DMS53 treated with DMSO at 0.1 percent for 48 hours (cell line): ENCODE data around the gene OCLN.
"Not testable (repeated sequence)": the region's sequence is repeated elsewhere in the genome, so short reads cannot be mapped to it uniquely, and the experiment has no call there.

Experiments
- DNase-seq: peaks from one replicate; lab custom pipeline; 2025; ENCODE audit not compliant: unreplicated experiment; lab: John Stamatoyannopoulos, UW

Gene OCLN

GRCh38 chr5:69527128-69527770 is 34.7 kb downstream of the OCLN start:
- no peak for DNase-seq

GRCh38 chr5:69528035-69528434 is 35.4 kb downstream of the OCLN start:
- DNase-seq, result peak; percentile 63

GRCh38 chr5:69528609-69529008 is 36.0 kb downstream of the OCLN start:
- DNase-seq, result no peak

- no peak for DNase-seq
Measured at GRCh38 chr5:69530561-69531405, 38.2 kb downstream of the OCLN start.

- no peak for DNase-seq
Measured at GRCh38 chr5:69531406-69531801, 38.8 kb downstream of the OCLN start.

GRCh38 chr5:69537911-69538310 is 45.3 kb downstream of the OCLN start:
- not testable (repeated sequence) for DNase-seq

GRCh38 chr5:69538735-69539134 is 46.1 kb downstream of the OCLN start:
- DNase-seq, result not testable (repeated sequence)

GRCh38 chr5:69541347-69541746 is 48.8 kb downstream of the OCLN start:
- DNase-seq, result not testable (repeated sequence)

GRCh38 chr5:69542838-69543618 is 50.4 kb downstream of the OCLN start:
- DNase-seq, result not testable (repeated sequence)

GRCh38 chr5:69544602-69545001 is 52.0 kb downstream of the OCLN start:
- not testable (repeated sequence) for DNase-seq

GRCh38 chr5:69559908-69560330 is 67.3 kb downstream of the OCLN start, which contains the start of gene GTF2H2C:
Gene GTF2H2C (plus strand): TSS chr5:69560191. CDS start chr5:69565133, 4,942 bp downstream.
- DNase-seq, result not testable (repeated sequence)

- DNase-seq, result not testable (repeated sequence)
Measured at GRCh38 chr5:69560587-69561431, 68.2 kb downstream of the OCLN start.

- DNase-seq, result not testable (repeated sequence)
Measured at GRCh38 chr5:69566172-69566571, 73.6 kb downstream of the OCLN start.

- DNase-seq, result not testable (repeated sequence)
Measured at GRCh38 chr5:69568072-69568471, 75.5 kb downstream of the OCLN start.

GRCh38 chr5:69583356-69583755 is 90.8 kb downstream of the OCLN start:
- DNase-seq, result not testable (repeated sequence)

GRCh38 chr5:69596114-69596840 is 103.7 kb downstream of the OCLN start:
- not testable (repeated sequence) for DNase-seq

GRCh38 chr5:69601947-69602346 is 109.4 kb downstream of the OCLN start:
- not testable (repeated sequence) for DNase-seq

- DNase-seq, result not testable (repeated sequence)
Measured at GRCh38 chr5:69606839-69607238, 114.2 kb downstream of the OCLN start.
